B cell (primary cell): ENCODE results near the gene TEPSIN. TPM values are rescaled to one million over a fixed set of nuclear protein-coding genes. Genes with fewer than 3 reads are reported as not detected.

Experiments
- ATAC-seq: fragments of 200-7000 bp; cut with Tn5 transposase; one replicate; pipeline ENCODE4 v1.10.0; 2021; ENCODE audit warnings: low read depth, mild to moderate bottlenecking, moderate number of reproducible peaks, moderate library complexity
- CTCF ChIA-PET: fragments of 350-600 bp; sonication (Branson Sonifier 250); formaldehyde crosslinking; loops from one replicate; lab custom pipeline; 2021; ENCODE audit warnings: antibody characterized with exemption, inconsistent platforms; lab: Charles Lee
- POLR2A ChIA-PET: fragments of 350-600 bp; sonication (Branson Sonifier 250); formaldehyde crosslinking; loops from one replicate; lab custom pipeline; 2021; ENCODE audit warnings: antibody characterized with exemption; lab: Charles Lee
- DNase-seq: peaks from one replicate; pipeline ENCODE4 v3.0.0; 2013
- H2AFZ ChIP-seq: 2 replicates; pipeline ENCODE4 v1.6.1; 2012; ENCODE audit warnings: mild to moderate bottlenecking, low read depth, low read length; ENCODE audit not compliant: insufficient read depth, poor library complexity, severe bottlenecking
- H3K27ac ChIP-seq, 2 donors: 1 replicate in 1 of 2; 2 replicates in 1 of 2; pipeline ENCODE4 v1.5.1; 2012 to 2013; ENCODE audit warnings: low read length in 2 of 2, mild to moderate bottlenecking in 2 of 2, moderate library complexity in 1 of 2
- H3K27me3 ChIP-seq, 4 experiments: fragments of 200-600 bp in 1 of 4; sonication (generic) in 1 of 4; replicated peaks in 1 of 4; 1 replicate in 2 of 4; 2 replicates in 2 of 4; pipeline versions ENCODE4 v1.6.1 to v1.7.0; 2013 to 2016; ENCODE audit warnings: low read length in 3 of 4, mild to moderate bottlenecking in 2 of 4, mixed read lengths in 1 of 4, moderate library complexity in 1 of 4; ENCODE audit not compliant: insufficient read depth in 4 of 4, control insufficient read depth in 3 of 4; ENCODE audit errors: control extremely low read depth in 1 of 4
- H3K36me3 ChIP-seq, 2 experiments: replicated peaks in 1 of 2; 1 replicate in 1 of 2; 2 replicates in 1 of 2; pipeline versions ENCODE4 v1.6.1 to v1.7.1; 2013; ENCODE audit warnings: low read length in 1 of 2; ENCODE audit not compliant: insufficient read depth in 2 of 2, control insufficient read depth in 1 of 2; ENCODE audit errors: control extremely low read depth in 1 of 2, extremely low read depth in 1 of 2
- H3K4me1 ChIP-seq, 2 donors: fragments of 200-600 bp in 1 of 2; sonication (generic) in 1 of 2; 1 replicate in 1 of 2; 2 replicates in 1 of 2; pipeline versions ENCODE4 v1.5.1 to v1.6.1; 2013 to 2017; ENCODE audit warnings: low read length in 2 of 2; ENCODE audit not compliant: control insufficient read depth in 2 of 2, insufficient read depth in 2 of 2
- H3K4me2 ChIP-seq: replicated peaks from 2 replicates; pipeline ENCODE3; 2012; ENCODE audit warnings: mild to moderate bottlenecking, low read depth, low read length; ENCODE audit not compliant: poor library complexity, severe bottlenecking
- H3K4me3 ChIP-seq, 5 experiments: fragments of 200-600 bp in 1 of 5; sonication (generic) in 1 of 5; 1 replicate in 3 of 5; 2 replicates in 2 of 5; pipeline versions ENCODE4 v1.5.1 to v1.7.0; 2011 to 2016; ENCODE audit warnings: low read length in 4 of 5, mild to moderate bottlenecking in 4 of 5, low read depth in 2 of 5, control low read depth in 1 of 5, moderate library complexity in 1 of 5; ENCODE audit not compliant: insufficient read depth in 1 of 5; ENCODE audit errors: control extremely low read depth in 1 of 5, extremely low read depth in 1 of 5
- H3K79me2 ChIP-seq: fragments of 200-600 bp; sonication (generic); one replicate; pipeline ENCODE4 v1.6.0; 2016; ENCODE audit warnings: low read length; ENCODE audit not compliant: control insufficient read depth, insufficient read depth
- H3K9ac ChIP-seq: fragments of 200-600 bp; sonication (generic); 2 replicates; pipeline ENCODE4 v1.6.1; 2017; ENCODE audit warnings: mild to moderate bottlenecking, low read length, moderate library complexity
- H3K9me3 ChIP-seq, 3 donors: one replicate each; pipeline versions ENCODE4 v1.6.1 to v1.7.1; 2013; ENCODE audit warnings: low read length in 2 of 3; ENCODE audit not compliant: control insufficient read depth in 2 of 3, insufficient read depth in 1 of 3; ENCODE audit errors: control extremely low read depth in 1 of 3
- H4K20me1 ChIP-seq: 2 replicates; pipeline ENCODE4 v1.6.0; 2012; ENCODE audit warnings: mild to moderate bottlenecking, low read length; ENCODE audit not compliant: insufficient read depth, control insufficient read depth, poor library complexity, severe bottlenecking
- H3K27ac Mint-ChIP-seq: one replicate; pipeline ENCODE4 v1.8.0; 2021; ENCODE audit warnings: mixed read lengths
- H3K27me3 Mint-ChIP-seq: one replicate; pipeline ENCODE4 v1.8.0; 2021; ENCODE audit warnings: mixed read lengths
- H3K4me1 Mint-ChIP-seq: one replicate; pipeline ENCODE4 v1.8.0; 2021; ENCODE audit warnings: mixed read lengths
- H3K4me3 Mint-ChIP-seq: one replicate; pipeline ENCODE4 v1.8.0; 2021; ENCODE audit warnings: mixed read lengths
- H3K9me3 Mint-ChIP-seq: one replicate; pipeline ENCODE4 v1.8.0; 2022; ENCODE audit warnings: mixed read lengths; ENCODE audit not compliant: insufficient read depth
- EZH2 ChIP-seq: IDR thresholded peaks from 2 replicates; pipeline ENCODE4 v1.6.1; 2012; ENCODE audit warnings: borderline replicate concordance, low read depth, mild to moderate bottlenecking, moderate library complexity, low read length; ENCODE audit not compliant: insufficient read depth, poor library complexity, severe bottlenecking
- WGBS: methylation state at CpG from one replicate; pipeline ENCODE4 v1.1.5; 2013; ENCODE audit warnings: missing lambda C conversion rate; ENCODE audit not compliant: insufficient coverage; 5-methylcytosine and 5-hydroxymethylcytosine counted together
- intact Hi-C: fragments of 100-400 bp; cut with micrococcal nuclease; formaldehyde crosslinking; loops from one replicate; pipeline ENCODE4 v1.10.0; 2022
- polyA plus RNA-seq: library from polyadenylated mRNA; depleted of rRNA; stranded (reverse); fragments of >200 nt; gene quantifications from 2 replicates; pipeline ENCODE4 v1.2.3, GENCODE V29; 2012
- total RNA-seq, 2 donors: library from RNA; stranded (reverse); fragments of 120-200 nt in 1 of 2; gene quantifications; 1 replicate in 1 of 2; 2 replicates in 1 of 2; pipeline versions ENCODE4 v1.2.3 to v1.2.4, GENCODE V29; 2013 to 2022
- TF ChIP-seq, protein P1 (sequence below): fragments of 200-600 bp; IDR thresholded peaks from one replicate; pipeline ENCODE4 v1.8.0; 2022; ENCODE audit warnings: antibody characterized with exemption, mild to moderate bottlenecking

Gene TEPSIN
- total and polyA plus RNA-seq, 2 donors (not counting 1 experiment from before 2014, with no cell fraction given), result 180 to 273 TPM

GRCh38 chr17:81287741-81288430 lies 49.0 kb upstream of the TEPSIN start:
- H3K9ac ChIP-seq, result no peak overlapping the region
- H3K36me3 ChIP-seq, result peaks cover 0 to 33% of the 10 kb centered on the region in 2 experiments
- TF ChIP-seq, protein P1, sequence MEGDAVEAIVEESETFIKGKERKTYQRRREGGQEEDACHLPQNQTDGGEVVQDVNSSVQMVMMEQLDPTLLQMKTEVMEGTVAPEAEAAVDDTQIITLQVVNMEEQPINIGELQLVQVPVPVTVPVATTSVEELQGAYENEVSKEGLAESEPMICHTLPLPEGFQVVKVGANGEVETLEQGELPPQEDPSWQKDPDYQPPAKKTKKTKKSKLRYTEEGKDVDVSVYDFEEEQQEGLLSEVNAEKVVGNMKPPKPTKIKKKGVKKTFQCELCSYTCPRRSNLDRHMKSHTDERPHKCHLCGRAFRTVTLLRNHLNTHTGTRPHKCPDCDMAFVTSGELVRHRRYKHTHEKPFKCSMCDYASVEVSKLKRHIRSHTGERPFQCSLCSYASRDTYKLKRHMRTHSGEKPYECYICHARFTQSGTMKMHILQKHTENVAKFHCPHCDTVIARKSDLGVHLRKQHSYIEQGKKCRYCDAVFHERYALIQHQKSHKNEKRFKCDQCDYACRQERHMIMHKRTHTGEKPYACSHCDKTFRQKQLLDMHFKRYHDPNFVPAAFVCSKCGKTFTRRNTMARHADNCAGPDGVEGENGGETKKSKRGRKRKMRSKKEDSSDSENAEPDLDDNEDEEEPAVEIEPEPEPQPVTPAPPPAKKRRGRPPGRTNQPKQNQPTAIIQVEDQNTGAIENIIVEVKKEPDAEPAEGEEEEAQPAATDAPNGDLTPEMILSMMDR, result no peak
- TF ChIP-seq EZH2, result no peak
- 80% methylated on average over 8 of the region's 16 CpGs for WGBS
- H3K4me2 ChIP-seq, result no peak overlapping the region
- no peaks in the 10 kb centered on the region for H3K9me3 ChIP-seq
- Mint-ChIP-seq H3K9me3 (no peaks in the 10 kb centered on the region), H3K4me1 (peaks cover 44% of the 10 kb centered on the region), H3K4me3 (no peak overlapping the region), H3K27me3 (no peaks in the 10 kb centered on the region), H3K27ac (no peak overlapping the region)
- H3K4me1 ChIP-seq, result peaks cover 20 to 34% of the 10 kb centered on the region in 2 donors
- CTCF ChIA-PET, result interaction anchor here (1.0 kb wide), 1 partner anchor 196 kb away, joined by 3 read pairs; no protein-coding TSS in a partner anchor
- peaks cover 59% of the 10 kb centered on the region for H4K20me1 ChIP-seq
- H3K27ac ChIP-seq, result peak overlapping the region in 1 of 2 donors; percentile 26
- DNase-seq (no peak), ATAC-seq (no peak)
- no peak overlapping the region for H2AFZ ChIP-seq
- H3K4me3 ChIP-seq, result no peak overlapping the region
- H3K79me2 ChIP-seq, result peaks cover 88% of the 10 kb centered on the region
- no peaks in the 10 kb centered on the region for H3K27me3 ChIP-seq
- POLR2A ChIA-PET, result no interaction called here
- intact Hi-C loops, result no loop called here

GRCh38 chr17:81287152-81287551 lies 48.3 kb upstream of the TEPSIN start:
- no peak for TF ChIP-seq EZH2
- TF ChIP-seq, protein P1, result no peak
- POLR2A ChIA-PET, result no interaction called here
- Histone ChIP-seq H4K20me1 (peaks cover 63% of the 10 kb centered on the region), H3K4me1 (peaks cover 20 to 31% of the 10 kb centered on the region in 2 donors), H2AFZ (no peak overlapping the region), H3K36me3 (peaks cover 0 to 40% of the 10 kb centered on the region in 2 experiments), H3K27ac (no peak overlapping the region), H3K4me2 (no peak overlapping the region), H3K9me3 (no peaks in the 10 kb centered on the region), H3K79me2 (peaks cover 92% of the 10 kb centered on the region), H3K27me3 (no peaks in the 10 kb centered on the region), H3K9ac (no peak overlapping the region), H3K4me3 (no peak overlapping the region)
- H3K27ac Mint-ChIP-seq, result peak overlapping the region; percentile 65
- H3K4me3 Mint-ChIP-seq, result peak overlapping the region; percentile 56
- WGBS, result 96% methylated on average over 18 of the region's 21 CpGs
- peaks cover 40% of the 10 kb centered on the region for H3K4me1 Mint-ChIP-seq
- ATAC-seq (no peak), DNase-seq (no peak)
- no peaks in the 10 kb centered on the region for H3K9me3 Mint-ChIP-seq
- no peaks in the 10 kb centered on the region for H3K27me3 Mint-ChIP-seq
- intact Hi-C loops, result no loop called here
- CTCF ChIA-PET, result interaction anchor here (1.2 kb wide), 1 partner anchor 313 kb away, joined by 4 read pairs; no protein-coding TSS in a partner anchor
